Tibial nerve (tissue), 3 donors: ENCODE data around the gene CYP26B1.

Source experiments
- POLR2A ChIP-seq, 2 donors: fragments of 450-650 bp; IDR thresholded peaks; one replicate each; pipeline ENCODE4 v1.6.1; 2017; ENCODE audit warnings: antibody characterized with exemption in 2 of 2, mild to moderate bottlenecking in 2 of 2, moderate library complexity in 2 of 2
- TF ChIP-seq, protein P1 (sequence below), 5 experiments: fragments of 200-600 bp in 3 of 5; fragments of 450-650 bp in 2 of 5; sonication (generic) in 3 of 5; IDR thresholded peaks; one replicate each; pipeline ENCODE4 v1.5.1; 2016 to 2019; ENCODE audit warnings: antibody characterized with exemption in 5 of 5, mild to moderate bottlenecking in 3 of 5, moderate library complexity in 2 of 5

DNA sequence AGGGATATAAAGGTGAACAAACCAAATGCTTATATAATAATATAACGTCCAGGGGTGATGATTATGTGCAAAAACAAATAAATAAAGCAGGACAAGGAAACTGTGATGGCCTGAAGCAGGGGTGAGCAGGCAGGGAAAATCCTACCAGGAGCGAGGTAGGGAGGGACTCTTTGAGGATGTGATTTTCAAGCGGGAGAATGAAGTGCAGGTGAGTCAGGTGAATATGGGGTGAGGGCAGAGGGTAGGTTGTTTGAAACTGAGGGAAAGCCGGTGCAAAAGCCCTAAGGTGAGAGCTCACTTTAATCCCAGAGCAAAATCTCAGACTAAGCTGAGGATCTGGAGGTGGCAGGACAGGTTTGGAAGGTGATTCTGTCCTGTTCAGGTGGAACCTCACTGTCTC, 40.7 kb downstream of the CYP26B1 start:
- TF ChIP-seq, protein P1, sequence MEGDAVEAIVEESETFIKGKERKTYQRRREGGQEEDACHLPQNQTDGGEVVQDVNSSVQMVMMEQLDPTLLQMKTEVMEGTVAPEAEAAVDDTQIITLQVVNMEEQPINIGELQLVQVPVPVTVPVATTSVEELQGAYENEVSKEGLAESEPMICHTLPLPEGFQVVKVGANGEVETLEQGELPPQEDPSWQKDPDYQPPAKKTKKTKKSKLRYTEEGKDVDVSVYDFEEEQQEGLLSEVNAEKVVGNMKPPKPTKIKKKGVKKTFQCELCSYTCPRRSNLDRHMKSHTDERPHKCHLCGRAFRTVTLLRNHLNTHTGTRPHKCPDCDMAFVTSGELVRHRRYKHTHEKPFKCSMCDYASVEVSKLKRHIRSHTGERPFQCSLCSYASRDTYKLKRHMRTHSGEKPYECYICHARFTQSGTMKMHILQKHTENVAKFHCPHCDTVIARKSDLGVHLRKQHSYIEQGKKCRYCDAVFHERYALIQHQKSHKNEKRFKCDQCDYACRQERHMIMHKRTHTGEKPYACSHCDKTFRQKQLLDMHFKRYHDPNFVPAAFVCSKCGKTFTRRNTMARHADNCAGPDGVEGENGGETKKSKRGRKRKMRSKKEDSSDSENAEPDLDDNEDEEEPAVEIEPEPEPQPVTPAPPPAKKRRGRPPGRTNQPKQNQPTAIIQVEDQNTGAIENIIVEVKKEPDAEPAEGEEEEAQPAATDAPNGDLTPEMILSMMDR (IDR thresholded peaks at IDR 0.05), result no peak
- TF ChIP-seq POLR2A (IDR thresholded peaks at IDR 0.05), result no peak
